ENCODE data around the gene GPR162. TPM values are rescaled to one million over a fixed set of nuclear protein-coding genes. Genes with fewer than 3 reads are reported as not detected.

The GPR162 gene
- total and polyA plus RNA-seq, 8 donors = 9.0 to 15.7 (median 12.2) TPM

DNA sequence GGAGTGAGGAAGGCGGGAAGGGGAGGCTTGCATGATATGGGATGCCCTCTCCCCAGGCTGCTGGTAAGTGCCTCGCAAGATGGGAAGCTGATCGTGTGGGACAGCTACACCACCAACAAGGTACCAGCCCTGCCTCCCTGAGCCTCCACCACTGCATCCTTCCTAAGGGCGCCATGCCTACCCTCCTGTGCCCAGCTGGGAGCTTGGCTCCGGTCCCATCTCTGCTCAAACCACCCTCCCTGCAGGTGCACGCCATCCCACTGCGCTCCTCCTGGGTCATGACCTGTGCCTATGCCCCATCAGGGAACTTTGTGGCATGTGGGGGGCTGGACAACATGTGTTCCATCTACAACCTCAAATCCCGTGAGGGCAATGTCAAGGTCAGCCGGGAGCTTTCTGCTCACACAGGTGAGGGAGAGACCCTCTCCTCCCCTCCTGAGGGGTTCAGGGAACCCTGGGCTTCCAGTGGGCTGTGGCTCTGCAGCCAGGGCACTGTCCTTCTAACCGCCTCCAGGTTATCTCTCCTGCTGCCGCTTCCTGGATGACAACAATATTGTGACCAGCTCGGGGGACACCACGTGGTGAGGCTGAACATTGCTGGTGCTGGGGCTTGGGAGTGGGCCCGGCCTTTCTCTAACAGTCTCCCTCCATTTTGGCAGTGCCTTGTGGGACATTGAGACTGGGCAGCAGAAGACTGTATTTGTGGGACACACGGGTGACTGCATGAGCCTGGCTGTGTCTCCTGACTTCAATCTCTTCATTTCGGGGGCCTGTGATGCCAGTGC is 21.7 kb downstream of the GPR162 start:
- Histone ChIP-seq H3K4me3 (no peak overlapping the region), H3K27me3 (no peaks in the 10 kb centered on the region), H3K36me3 (peaks cover 0 to 9% of the 10 kb centered on the region in 2 donors), H3K9me3 (no peaks in the 10 kb centered on the region), H3K4me1 (no peaks in the 10 kb centered on the region), H3K27ac (no peak overlapping the region)
- intact Hi-C loops (cut with DNase I) = no loop called here
- TF ChIP-seq, protein P1, sequence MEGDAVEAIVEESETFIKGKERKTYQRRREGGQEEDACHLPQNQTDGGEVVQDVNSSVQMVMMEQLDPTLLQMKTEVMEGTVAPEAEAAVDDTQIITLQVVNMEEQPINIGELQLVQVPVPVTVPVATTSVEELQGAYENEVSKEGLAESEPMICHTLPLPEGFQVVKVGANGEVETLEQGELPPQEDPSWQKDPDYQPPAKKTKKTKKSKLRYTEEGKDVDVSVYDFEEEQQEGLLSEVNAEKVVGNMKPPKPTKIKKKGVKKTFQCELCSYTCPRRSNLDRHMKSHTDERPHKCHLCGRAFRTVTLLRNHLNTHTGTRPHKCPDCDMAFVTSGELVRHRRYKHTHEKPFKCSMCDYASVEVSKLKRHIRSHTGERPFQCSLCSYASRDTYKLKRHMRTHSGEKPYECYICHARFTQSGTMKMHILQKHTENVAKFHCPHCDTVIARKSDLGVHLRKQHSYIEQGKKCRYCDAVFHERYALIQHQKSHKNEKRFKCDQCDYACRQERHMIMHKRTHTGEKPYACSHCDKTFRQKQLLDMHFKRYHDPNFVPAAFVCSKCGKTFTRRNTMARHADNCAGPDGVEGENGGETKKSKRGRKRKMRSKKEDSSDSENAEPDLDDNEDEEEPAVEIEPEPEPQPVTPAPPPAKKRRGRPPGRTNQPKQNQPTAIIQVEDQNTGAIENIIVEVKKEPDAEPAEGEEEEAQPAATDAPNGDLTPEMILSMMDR (IDR thresholded peaks at IDR 0.05) = no peak
- no peak for ATAC-seq
- DNase-seq = no peak

DNA sequence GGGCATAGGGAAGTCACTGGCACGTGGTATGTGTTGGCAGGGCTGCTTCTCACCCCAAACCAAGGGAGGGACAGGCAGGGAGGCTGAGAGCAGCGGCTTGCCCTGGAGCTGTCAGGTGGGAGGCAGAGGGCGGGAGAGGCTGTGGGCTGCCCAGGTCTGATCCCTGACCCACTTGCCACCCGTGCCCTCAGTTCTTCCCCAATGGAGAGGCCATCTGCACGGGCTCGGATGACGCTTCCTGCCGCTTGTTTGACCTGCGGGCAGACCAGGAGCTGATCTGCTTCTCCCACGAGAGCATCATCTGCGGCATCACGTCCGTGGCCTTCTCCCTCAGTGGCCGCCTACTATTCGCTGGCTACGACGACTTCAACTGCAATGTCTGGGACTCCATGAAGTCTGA is 23.8 kb downstream of the GPR162 start:
- H3K4me1 ChIP-seq = peaks cover 0 to 5% of the 10 kb centered on the region in 2 donors
- TF ChIP-seq, protein P1 (IDR thresholded peaks at IDR 0.05) = no peak
- H3K27ac ChIP-seq = no peak overlapping the region
- no peaks in the 10 kb centered on the region for H3K9me3 ChIP-seq
- DNase-seq (no peak), ATAC-seq (no peak)
- intact Hi-C loops (cut with DNase I) = no loop called here
- H3K4me3 ChIP-seq = no peak overlapping the region
- H3K36me3 ChIP-seq = peaks cover 0 to 9% of the 10 kb centered on the region in 2 donors
- H3K27me3 ChIP-seq = no peaks in the 10 kb centered on the region

DNA sequence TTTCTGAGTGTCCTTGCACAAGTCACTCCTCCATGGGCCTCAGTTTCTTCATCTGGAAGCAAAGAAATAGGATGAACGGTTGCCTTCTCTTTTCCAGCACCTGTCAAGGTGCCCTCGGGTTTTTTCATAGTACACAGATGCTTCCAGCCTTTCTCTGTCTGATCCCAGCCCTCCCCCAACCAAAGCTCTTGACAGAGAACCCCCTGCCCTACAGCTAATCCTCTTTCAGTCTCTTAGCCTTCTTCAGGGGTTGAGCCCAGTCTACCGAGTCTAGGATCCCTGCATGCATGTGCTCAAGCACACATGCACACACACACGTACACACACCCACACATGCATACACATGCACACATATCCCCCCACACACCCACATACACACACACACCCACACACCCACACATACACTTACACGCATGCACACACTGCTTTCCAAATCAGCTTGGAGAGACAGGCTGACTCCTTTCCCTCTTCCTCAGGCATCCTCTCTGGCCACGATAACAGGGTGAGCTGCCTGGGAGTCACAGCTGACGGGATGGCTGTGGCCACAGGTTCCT is 24.8 kb downstream of the GPR162 start:
- no peaks in the 10 kb centered on the region for H3K9me3 ChIP-seq
- TF ChIP-seq, protein P1 (IDR thresholded peaks at IDR 0.05) = no peak
- intact Hi-C loops (cut with DNase I) = no loop called here
- no peak overlapping the region for H3K27ac ChIP-seq
- DNase-seq (no peak), ATAC-seq (no peak)
- peaks cover 5 to 15% of the 10 kb centered on the region in 2 donors for H3K4me1 ChIP-seq
- peaks cover 0 to 9% of the 10 kb centered on the region in 2 donors for H3K36me3 ChIP-seq
- no peaks in the 10 kb centered on the region for H3K27me3 ChIP-seq
- no peak overlapping the region for H3K4me3 ChIP-seq

DNA sequence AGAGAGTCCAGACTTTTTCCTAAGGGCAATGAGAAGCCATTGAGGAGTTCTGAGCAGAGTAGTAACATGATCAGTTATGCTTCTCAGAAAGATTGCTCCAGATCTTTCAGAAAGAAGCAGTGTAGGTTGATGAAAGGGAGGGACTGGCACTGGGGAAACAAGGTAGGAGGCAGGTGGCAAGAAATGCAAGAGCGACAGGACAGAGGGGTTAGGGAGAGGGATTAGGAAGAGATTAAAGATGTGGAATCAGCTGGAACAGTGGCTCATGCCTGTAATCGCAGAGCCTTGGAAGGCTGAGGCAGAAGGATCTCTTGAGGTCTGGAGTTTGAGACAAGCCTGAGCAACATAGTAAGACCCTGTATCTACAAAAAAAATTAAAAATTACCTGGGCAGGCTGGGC is 26.1 kb downstream of the GPR162 start:
- Histone ChIP-seq H3K4me3 (no peak overlapping the region), H3K9me3 (no peaks in the 10 kb centered on the region), H3K27me3 (no peaks in the 10 kb centered on the region), H3K36me3 (peaks cover 0 to 9% of the 10 kb centered on the region in 2 donors), H3K27ac (no peak overlapping the region), H3K4me1 (peaks cover 5 to 15% of the 10 kb centered on the region in 2 donors)
- DNase-seq (no peak), ATAC-seq (no peak)
- TF ChIP-seq, protein P1 (IDR thresholded peaks at IDR 0.05) = no peak
- intact Hi-C loops (cut with DNase I) = no loop called here

DNA sequence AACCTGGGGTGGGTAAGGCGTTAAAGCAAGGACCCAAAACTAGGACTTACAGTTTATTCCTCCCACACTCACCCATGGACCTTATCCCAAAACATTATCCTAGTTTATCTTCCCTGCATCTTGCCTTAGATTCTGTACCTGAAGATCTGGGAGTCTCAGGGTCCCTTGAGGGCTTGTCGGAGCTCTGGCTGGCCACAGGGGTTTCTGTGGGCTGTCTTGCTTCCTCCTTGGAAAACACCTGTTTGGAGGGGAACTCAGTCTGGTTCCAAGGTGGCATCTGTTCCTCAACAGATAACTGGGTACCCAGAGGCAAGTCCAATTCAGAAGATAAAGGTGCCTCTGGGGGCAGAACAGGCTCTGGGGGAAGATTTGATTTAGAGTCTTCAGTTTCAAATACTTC is 27.8 kb downstream of the GPR162 start:
- Histone ChIP-seq H3K4me1 (peaks cover 11 to 29% of the 10 kb centered on the region in 2 donors), H3K27me3 (no peaks in the 10 kb centered on the region), H3K4me3 (no peak overlapping the region), H3K27ac (no peak overlapping the region), H3K36me3 (peaks cover 0 to 9% of the 10 kb centered on the region in 2 donors), H3K9me3 (no peaks in the 10 kb centered on the region)
- TF ChIP-seq, protein P1 (IDR thresholded peaks at IDR 0.05) = no peak
- no peak for DNase-seq
- intact Hi-C loops (cut with DNase I) = no loop called here
- ATAC-seq = no peak

Measured in left lung (tissue), 10 donors.